ENCODE measurements around the gene TDRD10. TPM values are rescaled to one million over a fixed set of nuclear protein-coding genes. Genes with fewer than 3 reads are reported as not detected.

The TDRD10 gene
- total RNA-seq, 1 experiment from 2014 or later, result not detected

DNA sequence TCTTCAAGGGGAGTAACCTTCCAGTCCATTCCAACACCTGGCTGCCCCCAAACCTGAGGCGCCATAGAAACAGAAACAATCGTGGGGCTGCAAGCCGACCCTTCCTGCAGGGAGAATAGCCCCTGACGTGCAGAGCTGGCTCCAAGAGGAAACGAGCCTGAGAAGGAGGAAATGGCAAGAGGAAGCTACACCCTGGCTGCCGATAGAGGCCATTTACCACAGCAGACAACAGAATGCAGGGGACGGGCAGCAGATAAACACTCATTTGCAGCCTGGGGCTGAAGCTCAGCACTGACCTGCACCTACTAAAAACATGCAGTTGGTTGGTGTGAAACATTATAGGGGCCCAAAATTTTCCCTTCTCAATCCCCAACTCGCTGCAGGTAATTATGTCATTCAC lies 8.7 kb upstream of the TDRD10 start:
- BruUV-seq (replicated peaks), result no TSS peak
- H2AFZ ChIP-seq (ENCODE audit: low read length), result no peak overlapping the region
- intact Hi-C loops (cut with micrococcal nuclease), result no loop called here
- no peak overlapping the region for H3K9ac ChIP-seq (ENCODE audit: low read length)
- CTCF ChIA-PET, result no interaction called here
- no peaks in the 10 kb centered on the region for H3K36me3 ChIP-seq (ENCODE audit: low read depth, low read length)
- no peaks in the 10 kb centered on the region for H3K4me1 ChIP-seq (ENCODE audit: insufficient read depth, low read length)
- H3K79me2 ChIP-seq (ENCODE audit: low read length), result no peaks in the 10 kb centered on the region
- POLR2A ChIA-PET (ENCODE audit: unreplicated experiment), result interaction anchor here (0.6 kb wide), 1 partner anchor 8 kb away, joined by 3 read pairs; no protein-coding TSS in a partner anchor
- H3K9me2 ChIP-seq (replicated peaks; ENCODE audit: low read length), result no peaks in the 10 kb centered on the region
- TF ChIP-seq, protein P1, sequence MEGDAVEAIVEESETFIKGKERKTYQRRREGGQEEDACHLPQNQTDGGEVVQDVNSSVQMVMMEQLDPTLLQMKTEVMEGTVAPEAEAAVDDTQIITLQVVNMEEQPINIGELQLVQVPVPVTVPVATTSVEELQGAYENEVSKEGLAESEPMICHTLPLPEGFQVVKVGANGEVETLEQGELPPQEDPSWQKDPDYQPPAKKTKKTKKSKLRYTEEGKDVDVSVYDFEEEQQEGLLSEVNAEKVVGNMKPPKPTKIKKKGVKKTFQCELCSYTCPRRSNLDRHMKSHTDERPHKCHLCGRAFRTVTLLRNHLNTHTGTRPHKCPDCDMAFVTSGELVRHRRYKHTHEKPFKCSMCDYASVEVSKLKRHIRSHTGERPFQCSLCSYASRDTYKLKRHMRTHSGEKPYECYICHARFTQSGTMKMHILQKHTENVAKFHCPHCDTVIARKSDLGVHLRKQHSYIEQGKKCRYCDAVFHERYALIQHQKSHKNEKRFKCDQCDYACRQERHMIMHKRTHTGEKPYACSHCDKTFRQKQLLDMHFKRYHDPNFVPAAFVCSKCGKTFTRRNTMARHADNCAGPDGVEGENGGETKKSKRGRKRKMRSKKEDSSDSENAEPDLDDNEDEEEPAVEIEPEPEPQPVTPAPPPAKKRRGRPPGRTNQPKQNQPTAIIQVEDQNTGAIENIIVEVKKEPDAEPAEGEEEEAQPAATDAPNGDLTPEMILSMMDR (conservative IDR thresholded peaks at IDR 0.05; ENCODE audit: low read depth, low read length), result no peak
- no peak for TF ChIP-seq EZH2 (IDR thresholded peaks at IDR 0.05; ENCODE audit: low read length, unreplicated experiment)
- TF ChIP-seq EZH2phosphoT487 (IDR thresholded peaks at IDR 0.05; ENCODE audit: borderline replicate concordance, low read length), result no peak
- DNase-seq (no peak), ATAC-seq (no peak)
- H3F3A ChIP-seq (ENCODE audit: low read length, unreplicated experiment), result no peaks in the 10 kb centered on the region
- no peaks in the 10 kb centered on the region for H3K9me3 ChIP-seq (ENCODE audit: low read length)
- H4K20me1 ChIP-seq (ENCODE audit: low read length), result no peaks in the 10 kb centered on the region
- no peak overlapping the region for H3K4me3 ChIP-seq (ENCODE audit: low read length)
- no peak overlapping the region for H3K4me2 ChIP-seq (ENCODE audit: low read length)
- peaks cover 77% of the 10 kb centered on the region for H3K27me3 ChIP-seq (ENCODE audit: low read length)
- no peak overlapping the region for H3K27ac ChIP-seq (ENCODE audit: low read length)

DNA sequence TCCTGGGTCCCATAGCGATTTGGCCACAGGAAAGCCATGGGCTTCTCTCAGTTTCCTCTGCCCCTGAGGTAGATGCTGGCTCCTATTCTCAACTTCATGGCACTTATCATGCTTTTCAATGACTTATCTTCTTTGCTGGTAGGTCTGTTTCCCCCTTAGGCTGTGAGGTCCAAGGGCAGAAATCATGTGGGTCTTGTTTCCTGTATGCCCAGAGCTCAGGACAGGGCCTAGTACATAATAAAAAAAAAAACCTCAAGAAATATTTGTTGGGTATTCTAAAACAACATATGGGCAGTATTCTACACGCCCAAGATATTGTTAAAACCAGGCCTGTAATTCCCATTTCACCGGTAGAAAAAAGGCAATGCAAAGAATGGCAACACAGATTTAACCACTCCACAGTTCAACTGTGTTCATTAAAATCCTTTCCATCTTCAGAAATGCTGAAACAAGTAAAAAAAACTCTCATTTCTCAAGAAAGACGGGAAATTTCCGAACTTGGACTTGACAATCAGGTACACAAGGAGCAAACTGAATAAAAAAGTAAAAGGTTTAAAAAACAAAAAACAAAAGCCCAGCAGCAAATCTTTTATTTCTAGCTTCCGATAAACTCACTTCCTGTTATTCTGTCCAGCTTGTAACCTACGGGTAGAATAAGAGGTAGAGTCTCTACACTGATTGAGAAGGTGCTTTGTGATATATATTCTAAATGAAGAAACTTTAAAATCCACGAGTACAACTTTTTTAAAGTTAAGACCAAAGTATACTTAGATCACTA lies 6.3 kb upstream of the TDRD10 start:
- CTCF ChIA-PET, result interaction anchor here (0.6 kb wide), 1 partner anchor 179 kb away, joined by 3 read pairs; no protein-coding TSS in a partner anchor

More for the DNA sequence above, 6.3 kb upstream of the TDRD10 start:
- Histone ChIP-seq H3K4me2 (ENCODE audit: low read length) (no peak overlapping the region), H3K36me3 (ENCODE audit: low read depth, low read length) (no peaks in the 10 kb centered on the region), H3K27ac (ENCODE audit: low read length) (no peak overlapping the region), H3K4me1 (ENCODE audit: insufficient read depth, low read length) (no peaks in the 10 kb centered on the region), H3K27me3 (ENCODE audit: low read length) (peaks cover 82% of the 10 kb centered on the region), H4K20me1 (ENCODE audit: low read length) (no peaks in the 10 kb centered on the region), H3K4me3 (ENCODE audit: low read length) (no peak overlapping the region), H3F3A (ENCODE audit: low read length, unreplicated experiment) (no peaks in the 10 kb centered on the region), H3K79me2 (ENCODE audit: low read length) (no peaks in the 10 kb centered on the region), H3K9me2 (replicated peaks; ENCODE audit: low read length) (no peaks in the 10 kb centered on the region), H3K9ac (ENCODE audit: low read length) (no peak overlapping the region), H2AFZ (ENCODE audit: low read length) (no peak overlapping the region), H3K9me3 (ENCODE audit: low read length) (no peaks in the 10 kb centered on the region)
- POLR2A ChIA-PET (ENCODE audit: unreplicated experiment), result no interaction called here
- intact Hi-C loops (cut with micrococcal nuclease), result no loop called here
- TF ChIP-seq EZH2phosphoT487 (IDR thresholded peaks at IDR 0.05; ENCODE audit: borderline replicate concordance, low read length) (no peak), EZH2 (IDR thresholded peaks at IDR 0.05; ENCODE audit: low read length, unreplicated experiment) (no peak)
- TF ChIP-seq, protein P1 (conservative IDR thresholded peaks at IDR 0.05; ENCODE audit: low read depth, low read length), result no peak
- DNase-seq, result no peak
- no TSS peak for BruUV-seq (replicated peaks)
- no peak for ATAC-seq
